Fibroblast of lung (primary cell): Measurements from ENCODE around the gene CPEB4.

ENCODE experiments used
- CTCF ChIP-seq, 2 donors: IDR thresholded peaks in 1 of 2; conservative IDR thresholded peaks in 1 of 2; 1 replicate in 1 of 2; 2 replicates in 1 of 2; pipeline ENCODE4 v1.5.1; 2011 to 2012; ENCODE audit warnings: low read length in 2 of 2, control low read depth in 1 of 2, inconsistent platforms in 1 of 2, low read depth in 1 of 2, mild to moderate bottlenecking in 1 of 2
- EZH2 ChIP-seq: IDR thresholded peaks from 2 replicates; pipeline ENCODE4 v1.5.1; 2012; ENCODE audit warnings: low read length, control low read depth, mild to moderate bottlenecking; ENCODE audit errors: missing control alignments

GRCh38 chr5:173888473-173889131 lies 453 bp downstream of the CPEB4 start:
- TF ChIP-seq CTCF (conservative IDR thresholded peaks at IDR 0.05 in 1 of 2, IDR thresholded peaks at IDR 0.05 in 1 of 2; ENCODE audit: low read depth in 1 of 2, low read length in 2 of 2): no peak
- TF ChIP-seq EZH2: no peak
